Activated naive CD4-positive, alpha-beta T cell treated with Interleukin-2 at 50 U/mL for 16 hours (primary cell): ENCODE measurements around the gene MAP3K4.

Experiments
- DNase-seq: peaks from one replicate; pipeline ENCODE4 v3.0.0-alpha.2; 2020

MAP3K4 gene

GRCh38 chr6:160991406-160992060, at the start of gene MAP3K4:
MAP3K4 (plus strand) TSS chr6:160991769; CDS start chr6:160991932, 163 bp downstream.
- DNase-seq: peak; percentile 85

GRCh38 chr6:160943997-160944396, 47.6 kb upstream of the MAP3K4 start:
- DNase-seq: no peak

- no peak for DNase-seq
These were observed 45.9 kb upstream of the MAP3K4 start for GRCh38 chr6:160945516-160946177.

GRCh38 chr6:160949531-160949930, 42.0 kb upstream of the MAP3K4 start:
- DNase-seq: no peak

GRCh38 chr6:160950507-160950906, 41.1 kb upstream of the MAP3K4 start:
- no peak for DNase-seq

GRCh38 chr6:160951187-160952030, 40.2 kb upstream of the MAP3K4 start:
- DNase-seq: no peak

GRCh38 chr6:160952633-160953281, 38.8 kb upstream of the MAP3K4 start:
- no peak for DNase-seq

GRCh38 chr6:160955508-160956295, 35.9 kb upstream of the MAP3K4 start:
- DNase-seq: no peak

- no peak for DNase-seq
These were observed 35.1 kb upstream of the MAP3K4 start for GRCh38 chr6:160956300-160957035.

- DNase-seq: no peak
These were observed 31.7 kb upstream of the MAP3K4 start for GRCh38 chr6:160959726-160960435.

- DNase-seq: no peak
These were observed 30.7 kb upstream of the MAP3K4 start for GRCh38 chr6:160960839-160961238.

- no peak for DNase-seq
These were observed 28.5 kb upstream of the MAP3K4 start for GRCh38 chr6:160962835-160963623.

GRCh38 chr6:160963651-160964050, 27.9 kb upstream of the MAP3K4 start:
- DNase-seq: no peak

GRCh38 chr6:160965893-160966292, 25.7 kb upstream of the MAP3K4 start:
- DNase-seq: no peak

- no peak for DNase-seq
These were observed 24.9 kb upstream of the MAP3K4 start for GRCh38 chr6:160966493-160967229.

GRCh38 chr6:160967351-160967750, 24.2 kb upstream of the MAP3K4 start:
- no peak for DNase-seq

GRCh38 chr6:160967833-160968232, 23.7 kb upstream of the MAP3K4 start:
- DNase-seq: no peak

- no peak for DNase-seq
These were observed 20.4 kb upstream of the MAP3K4 start for GRCh38 chr6:160971171-160971570.

GRCh38 chr6:160972111-160972510, 19.5 kb upstream of the MAP3K4 start:
- no peak for DNase-seq
